Neural cell (in vitro differentiated cells): ENCODE data around the gene LSM14A.

Experiments used
- CTCF ChIP-seq: fragments of 450-650 bp; IDR thresholded peaks from 2 replicates; pipeline ENCODE4 v1.5.1; 2014; ENCODE audit warnings: antibody characterized with exemption, mild to moderate bottlenecking, moderate library complexity; ENCODE audit not compliant: poor library complexity, severe bottlenecking
- EP300 ChIP-seq: fragments of 450-650 bp; conservative IDR thresholded peaks from 2 replicates; pipeline ENCODE4 v1.6.1; 2014; ENCODE audit warnings: antibody characterized with exemption, mild to moderate bottlenecking, moderate library complexity; ENCODE audit not compliant: poor library complexity, severe bottlenecking
- EZH2 ChIP-seq: fragments of 200-600, 300-800 bp; shearing (Covaris generic), sonication (generic); IDR thresholded peaks from 2 replicates; pipeline ENCODE4 v1.6.1; 2014; ENCODE audit warnings: antibody characterized with exemption, low read length, borderline replicate concordance, mild to moderate bottlenecking; ENCODE audit not compliant: insufficient read depth, poor library complexity, severe bottlenecking
- POLR2AphosphoS5 ChIP-seq: IDR thresholded peaks from 2 replicates; pipeline ENCODE4 v1.6.1; 2012
- REST ChIP-seq: IDR thresholded peaks from 2 replicates; pipeline ENCODE4 v1.6.1; 2012; ENCODE audit warnings: borderline replicate concordance
- SMC3 ChIP-seq: fragments of 450-650 bp; conservative IDR thresholded peaks from 2 replicates; pipeline ENCODE4 v1.6.1; 2014; ENCODE audit warnings: antibody characterized with exemption, mild to moderate bottlenecking, moderate library complexity; ENCODE audit not compliant: poor library complexity

- no peak for TF ChIP-seq CTCF
- TF ChIP-seq SMC3 = no peak
- TF ChIP-seq EZH2 = no peak
- no peak for TF ChIP-seq EP300
- no peak for TF ChIP-seq POLR2AphosphoS5
- TF ChIP-seq REST = no peak
Measured at GRCh38 chr19:34182125-34182524, 9.8 kb downstream of the LSM14A start.
